ENCODE results near the gene TRIM52. TPM values are rescaled to one million over a fixed set of nuclear protein-coding genes. Genes with fewer than 3 reads are reported as not detected.

Gene TRIM52
- total RNA-seq, 3 donors from 2014 or later: 11.6 to 18.8 (median 15.8) TPM

- DNase-seq: peak; percentile 98 to 100 (median 99)
- peak; percentile 85 for ATAC-seq
- intact Hi-C loops (cut with DNase I, micrococcal nuclease): loop anchor here in 1 of 2 donors (2.0 kb wide), 1 partner anchor 34 kb away; no protein-coding TSS in a partner anchor
- H3K36me3 ChIP-seq (ENCODE audit: low read depth): no peaks in the 10 kb centered on the region
- TF ChIP-seq CTCF (IDR thresholded peaks at IDR 0.05): no peak
- H3K4me1 ChIP-seq (ENCODE audit: low read depth): peaks cover 9% of the 10 kb centered on the region
- H3K9me3 ChIP-seq: no peaks in the 10 kb centered on the region
- peak within 1 kb of the TSS; percentile 67 for H3K4me3 ChIP-seq
These were observed 37.8 kb downstream of the TRIM52 start, which contains the start of gene TRIM41 for GRCh38 chr5:181223058-181223728. TRIM41 (plus strand) TSS chr5:181223281; CDS start chr5:181224000, 719 bp downstream.

- TF ChIP-seq CTCF (IDR thresholded peaks at IDR 0.05): no peak
- intact Hi-C loops (cut with DNase I, micrococcal nuclease): loop anchor here in 1 of 2 donors (2.0 kb wide), 1 partner anchor 34 kb away; no protein-coding TSS in a partner anchor
- Histone ChIP-seq H3K9me3 (no peaks in the 10 kb centered on the region), H3K4me3 (peak overlapping the region; percentile 67), H3K36me3 (ENCODE audit: low read depth) (no peaks in the 10 kb centered on the region), H3K4me1 (ENCODE audit: low read depth) (peaks cover 12% of the 10 kb centered on the region)
- no peak for ATAC-seq
- DNase-seq: no peak
These were observed 38.3 kb downstream of the TRIM52 start for GRCh38 chr5:181222630-181223057.

DNA sequence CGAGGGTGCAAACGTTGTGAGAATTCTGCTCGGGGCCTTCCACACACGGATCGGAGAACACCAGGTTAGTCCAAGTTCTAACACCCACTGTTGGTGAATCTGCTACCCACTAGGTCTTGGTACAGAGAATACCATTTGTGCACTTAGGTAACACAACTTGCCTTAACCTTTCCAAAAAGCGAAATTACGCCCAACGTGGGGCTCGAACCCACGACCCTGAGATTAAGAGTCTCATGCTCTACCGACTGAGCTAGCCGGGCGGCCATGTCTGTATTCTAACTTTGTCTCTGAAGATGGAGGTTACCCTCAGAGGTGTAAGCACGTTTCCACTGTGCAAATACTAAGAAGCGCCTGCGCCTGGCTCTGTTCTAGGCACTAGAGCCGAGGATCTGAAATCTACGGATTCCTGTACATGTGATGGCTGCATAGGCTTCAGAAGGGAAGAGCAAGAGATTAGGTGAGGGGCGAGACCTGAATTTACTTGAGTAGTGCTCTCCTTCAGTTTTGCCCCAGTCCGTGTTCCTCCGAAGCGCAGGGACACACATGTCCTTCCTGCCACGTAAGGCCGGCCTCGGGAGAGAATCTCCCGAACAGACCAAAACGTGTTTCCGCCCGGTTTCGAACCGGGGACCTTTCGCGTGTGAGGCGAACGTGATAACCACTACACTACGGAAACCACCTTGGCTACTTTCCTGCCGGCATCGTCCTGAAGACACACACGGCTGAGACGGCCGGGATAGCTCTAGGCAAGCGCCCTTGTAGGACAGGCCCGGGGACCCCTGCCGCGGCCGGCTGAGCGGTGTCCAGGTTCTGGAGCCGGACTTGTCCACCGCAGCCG is 38.9 kb downstream of the TRIM52 start:
- intact Hi-C loops (cut with DNase I, micrococcal nuclease): loop anchor here in 1 of 2 donors (2.0 kb wide), 1 partner anchor 33 kb away; no protein-coding TSS in a partner anchor
- ATAC-seq (peak; percentile 57), DNase-seq (peak; percentile 95 to 99 (median 98))
- Histone ChIP-seq H3K9me3 (no peaks in the 10 kb centered on the region), H3K4me3 (peak overlapping the region; percentile 67), H3K36me3 (ENCODE audit: low read depth) (no peaks in the 10 kb centered on the region), H3K4me1 (ENCODE audit: low read depth) (peaks cover 16% of the 10 kb centered on the region)
- no peak for TF ChIP-seq CTCF (IDR thresholded peaks at IDR 0.05)

DNA sequence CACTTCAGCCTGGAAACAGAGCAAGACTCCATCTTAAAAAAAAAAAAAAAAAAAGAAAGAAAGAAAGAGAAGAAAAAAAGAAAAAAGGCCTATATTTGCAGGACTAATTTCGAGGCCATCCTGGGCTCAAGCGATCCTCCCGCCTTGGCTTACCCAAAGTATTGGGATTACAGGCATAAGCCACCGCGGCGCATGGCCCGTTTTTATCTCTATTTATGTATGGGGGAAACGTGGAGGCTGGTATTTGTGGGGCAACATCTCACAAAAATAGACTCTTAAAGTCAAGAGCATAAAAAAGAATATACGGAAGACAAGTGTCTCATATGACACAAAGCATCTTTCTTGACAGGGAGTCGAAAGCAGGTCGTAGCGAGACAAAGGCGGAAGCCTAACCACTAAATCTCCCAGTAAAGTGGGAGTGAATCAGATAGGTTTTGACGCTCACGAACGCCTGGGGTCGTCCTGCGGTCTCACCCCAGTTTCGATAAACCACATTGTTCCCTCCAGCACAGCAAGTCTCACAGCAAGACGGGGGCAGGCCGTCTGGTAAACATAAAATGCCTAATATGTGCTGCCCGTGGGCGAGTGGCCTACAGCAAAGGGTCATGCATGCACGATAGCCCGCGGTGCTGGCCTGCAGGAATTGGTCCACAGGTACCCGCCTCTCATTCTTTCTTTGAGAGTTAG is 39.7 kb downstream of the TRIM52 start:
- peak in 2 of 3 donors; percentile 45 to 52 for DNase-seq
- Histone ChIP-seq H3K4me3 (no peak overlapping the region), H3K4me1 (ENCODE audit: low read depth) (peaks cover 17% of the 10 kb centered on the region), H3K36me3 (ENCODE audit: low read depth) (no peaks in the 10 kb centered on the region), H3K9me3 (no peaks in the 10 kb centered on the region)
- ATAC-seq: no peak
- intact Hi-C loops (cut with DNase I, micrococcal nuclease): no loop called here
- TF ChIP-seq CTCF (IDR thresholded peaks at IDR 0.05): no peak

- no peaks in the 10 kb centered on the region for H3K9me3 ChIP-seq
- TF ChIP-seq CTCF (IDR thresholded peaks at IDR 0.05): no peak
- intact Hi-C loops (cut with DNase I, micrococcal nuclease): no loop called here
- no peaks in the 10 kb centered on the region for H3K36me3 ChIP-seq (ENCODE audit: low read depth)
- peaks cover 19% of the 10 kb centered on the region for H3K4me1 ChIP-seq (ENCODE audit: low read depth)
- DNase-seq (no peak), ATAC-seq (no peak)
- no peak overlapping the region for H3K4me3 ChIP-seq
These were observed 40.8 kb downstream of the TRIM52 start for GRCh38 chr5:181220178-181220515.
